HEK293 (cell line): Measurements from ENCODE around the gene SMIM24.

Experiments
- KLF16 ChIP-seq: fragments of 450-650 bp; formaldehyde crosslinking; IDR thresholded peaks from 2 replicates; pipeline ENCODE4 v1.5.1; 2017; ENCODE audit warnings: missing biosample characterization, missing genetic modification characterization
- MYNN ChIP-seq: fragments of 450-650 bp; formaldehyde crosslinking; IDR thresholded peaks from 2 replicates; pipeline ENCODE4 v1.5.1; 2016; ENCODE audit warnings: missing biosample characterization, missing genetic modification characterization, borderline replicate concordance
- ZBTB7A ChIP-seq: fragments of 450-650 bp; formaldehyde crosslinking; IDR thresholded peaks from 2 replicates; pipeline ENCODE4 v1.5.1; 2016; ENCODE audit warnings: low read depth, missing biosample characterization, missing genetic modification characterization
- ZFP41 ChIP-seq: fragments of 450-650 bp; formaldehyde crosslinking; IDR thresholded peaks from 2 replicates; pipeline ENCODE4 v1.5.1; 2016; ENCODE audit warnings: missing biosample characterization, missing genetic modification characterization, borderline replicate concordance
- ZNF433 ChIP-seq: fragments of 450-650 bp; formaldehyde crosslinking; IDR thresholded peaks from 2 replicates; pipeline ENCODE4 v1.5.1; 2016; ENCODE audit warnings: missing biosample characterization, missing genetic modification characterization, low read depth
- ZNF558 ChIP-seq: fragments of 450-650 bp; formaldehyde crosslinking; IDR thresholded peaks from 2 replicates; pipeline ENCODE4 v1.5.1; 2016; ENCODE audit warnings: missing biosample characterization, missing genetic modification characterization
- TF ChIP-seq, protein P1 (sequence below): fragments of 450-650 bp; formaldehyde crosslinking; IDR thresholded peaks from 2 replicates; pipeline ENCODE4 v1.5.1; 2016; ENCODE audit warnings: missing biosample characterization, missing genetic modification characterization
- TF ChIP-seq, protein P2 (sequence below): fragments of 450-650 bp; formaldehyde crosslinking; IDR thresholded peaks from 2 replicates; pipeline ENCODE4 v1.5.1; 2016; ENCODE audit warnings: missing biosample characterization, missing genetic modification characterization
- TF ChIP-seq, protein P3 (sequence below): fragments of 450-650 bp; formaldehyde crosslinking; IDR thresholded peaks from 2 replicates; pipeline ENCODE4 v1.5.1; 2016; ENCODE audit warnings: missing biosample characterization, missing genetic modification characterization, borderline replicate concordance

DNA sequence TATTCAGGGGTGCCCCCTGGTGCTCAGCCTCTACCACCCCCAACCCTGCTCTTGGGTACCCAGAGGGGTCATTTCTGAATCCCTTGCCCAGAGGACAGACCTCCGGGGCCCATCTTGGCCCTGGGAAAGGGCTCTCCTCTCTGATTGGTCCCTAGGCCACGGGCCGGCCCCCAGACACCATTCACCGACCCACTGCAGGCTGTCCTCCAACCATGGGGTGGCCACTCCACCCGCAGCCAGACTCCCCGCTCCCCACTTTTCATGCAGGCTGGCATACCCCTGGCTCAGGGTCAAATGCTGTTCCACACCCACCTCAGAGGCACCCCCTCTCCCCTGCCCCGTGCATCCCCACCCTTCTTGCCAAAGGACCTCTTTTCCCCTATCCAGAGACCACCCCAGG lies 14.8 kb downstream of the SMIM24 start:
- TF ChIP-seq ZFP41 (tag by site-specific recombination) (no peak), ZNF433 (tag by site-specific recombination) (no peak), ZNF558 (tag by site-specific recombination) (no peak), ZBTB7A (no peak), KLF16 (tag by site-specific recombination) (no peak), MYNN (no peak)
- TF ChIP-seq, protein P1, sequence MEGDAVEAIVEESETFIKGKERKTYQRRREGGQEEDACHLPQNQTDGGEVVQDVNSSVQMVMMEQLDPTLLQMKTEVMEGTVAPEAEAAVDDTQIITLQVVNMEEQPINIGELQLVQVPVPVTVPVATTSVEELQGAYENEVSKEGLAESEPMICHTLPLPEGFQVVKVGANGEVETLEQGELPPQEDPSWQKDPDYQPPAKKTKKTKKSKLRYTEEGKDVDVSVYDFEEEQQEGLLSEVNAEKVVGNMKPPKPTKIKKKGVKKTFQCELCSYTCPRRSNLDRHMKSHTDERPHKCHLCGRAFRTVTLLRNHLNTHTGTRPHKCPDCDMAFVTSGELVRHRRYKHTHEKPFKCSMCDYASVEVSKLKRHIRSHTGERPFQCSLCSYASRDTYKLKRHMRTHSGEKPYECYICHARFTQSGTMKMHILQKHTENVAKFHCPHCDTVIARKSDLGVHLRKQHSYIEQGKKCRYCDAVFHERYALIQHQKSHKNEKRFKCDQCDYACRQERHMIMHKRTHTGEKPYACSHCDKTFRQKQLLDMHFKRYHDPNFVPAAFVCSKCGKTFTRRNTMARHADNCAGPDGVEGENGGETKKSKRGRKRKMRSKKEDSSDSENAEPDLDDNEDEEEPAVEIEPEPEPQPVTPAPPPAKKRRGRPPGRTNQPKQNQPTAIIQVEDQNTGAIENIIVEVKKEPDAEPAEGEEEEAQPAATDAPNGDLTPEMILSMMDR = no peak
- TF ChIP-seq, protein P2, sequence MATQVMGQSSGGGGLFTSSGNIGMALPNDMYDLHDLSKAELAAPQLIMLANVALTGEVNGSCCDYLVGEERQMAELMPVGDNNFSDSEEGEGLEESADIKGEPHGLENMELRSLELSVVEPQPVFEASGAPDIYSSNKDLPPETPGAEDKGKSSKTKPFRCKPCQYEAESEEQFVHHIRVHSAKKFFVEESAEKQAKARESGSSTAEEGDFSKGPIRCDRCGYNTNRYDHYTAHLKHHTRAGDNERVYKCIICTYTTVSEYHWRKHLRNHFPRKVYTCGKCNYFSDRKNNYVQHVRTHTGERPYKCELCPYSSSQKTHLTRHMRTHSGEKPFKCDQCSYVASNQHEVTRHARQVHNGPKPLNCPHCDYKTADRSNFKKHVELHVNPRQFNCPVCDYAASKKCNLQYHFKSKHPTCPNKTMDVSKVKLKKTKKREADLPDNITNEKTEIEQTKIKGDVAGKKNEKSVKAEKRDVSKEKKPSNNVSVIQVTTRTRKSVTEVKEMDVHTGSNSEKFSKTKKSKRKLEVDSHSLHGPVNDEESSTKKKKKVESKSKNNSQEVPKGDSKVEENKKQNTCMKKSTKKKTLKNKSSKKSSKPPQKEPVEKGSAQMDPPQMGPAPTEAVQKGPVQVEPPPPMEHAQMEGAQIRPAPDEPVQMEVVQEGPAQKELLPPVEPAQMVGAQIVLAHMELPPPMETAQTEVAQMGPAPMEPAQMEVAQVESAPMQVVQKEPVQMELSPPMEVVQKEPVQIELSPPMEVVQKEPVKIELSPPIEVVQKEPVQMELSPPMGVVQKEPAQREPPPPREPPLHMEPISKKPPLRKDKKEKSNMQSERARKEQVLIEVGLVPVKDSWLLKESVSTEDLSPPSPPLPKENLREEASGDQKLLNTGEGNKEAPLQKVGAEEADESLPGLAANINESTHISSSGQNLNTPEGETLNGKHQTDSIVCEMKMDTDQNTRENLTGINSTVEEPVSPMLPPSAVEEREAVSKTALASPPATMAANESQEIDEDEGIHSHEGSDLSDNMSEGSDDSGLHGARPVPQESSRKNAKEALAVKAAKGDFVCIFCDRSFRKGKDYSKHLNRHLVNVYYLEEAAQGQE (tag by site-specific recombination) = no peak
- TF ChIP-seq, protein P3, sequence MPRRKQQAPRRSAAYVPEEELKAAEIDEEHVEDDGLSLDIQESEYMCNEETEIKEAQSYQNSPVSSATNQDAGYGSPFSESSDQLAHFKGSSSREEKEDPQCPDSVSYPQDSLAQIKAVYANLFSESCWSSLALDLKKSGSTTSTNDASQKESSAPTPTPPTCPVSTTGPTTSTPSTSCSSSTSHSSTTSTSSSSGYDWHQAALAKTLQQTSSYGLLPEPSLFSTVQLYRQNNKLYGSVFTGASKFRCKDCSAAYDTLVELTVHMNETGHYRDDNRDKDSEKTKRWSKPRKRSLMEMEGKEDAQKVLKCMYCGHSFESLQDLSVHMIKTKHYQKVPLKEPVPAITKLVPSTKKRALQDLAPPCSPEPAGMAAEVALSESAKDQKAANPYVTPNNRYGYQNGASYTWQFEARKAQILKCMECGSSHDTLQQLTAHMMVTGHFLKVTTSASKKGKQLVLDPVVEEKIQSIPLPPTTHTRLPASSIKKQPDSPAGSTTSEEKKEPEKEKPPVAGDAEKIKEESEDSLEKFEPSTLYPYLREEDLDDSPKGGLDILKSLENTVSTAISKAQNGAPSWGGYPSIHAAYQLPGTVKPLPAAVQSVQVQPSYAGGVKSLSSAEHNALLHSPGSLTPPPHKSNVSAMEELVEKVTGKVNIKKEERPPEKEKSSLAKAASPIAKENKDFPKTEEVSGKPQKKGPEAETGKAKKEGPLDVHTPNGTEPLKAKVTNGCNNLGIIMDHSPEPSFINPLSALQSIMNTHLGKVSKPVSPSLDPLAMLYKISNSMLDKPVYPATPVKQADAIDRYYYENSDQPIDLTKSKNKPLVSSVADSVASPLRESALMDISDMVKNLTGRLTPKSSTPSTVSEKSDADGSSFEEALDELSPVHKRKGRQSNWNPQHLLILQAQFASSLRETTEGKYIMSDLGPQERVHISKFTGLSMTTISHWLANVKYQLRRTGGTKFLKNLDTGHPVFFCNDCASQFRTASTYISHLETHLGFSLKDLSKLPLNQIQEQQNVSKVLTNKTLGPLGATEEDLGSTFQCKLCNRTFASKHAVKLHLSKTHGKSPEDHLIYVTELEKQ = no peak
